B cell (primary cell): Measurements from ENCODE around the gene ZNF574. TPM values are rescaled to one million over a fixed set of nuclear protein-coding genes. Genes with fewer than 3 reads are reported as not detected.

Source experiments
- ATAC-seq: fragments of 200-7000 bp; cut with Tn5 transposase; one replicate; pipeline ENCODE4 v1.10.0; 2021; ENCODE audit warnings: low read depth, mild to moderate bottlenecking, moderate number of reproducible peaks, moderate library complexity
- CTCF ChIA-PET: fragments of 350-600 bp; sonication (Branson Sonifier 250); formaldehyde crosslinking; loops from one replicate; lab custom pipeline; 2021; ENCODE audit warnings: antibody characterized with exemption, inconsistent platforms; lab: Charles Lee
- POLR2A ChIA-PET: fragments of 350-600 bp; sonication (Branson Sonifier 250); formaldehyde crosslinking; loops from one replicate; lab custom pipeline; 2021; ENCODE audit warnings: antibody characterized with exemption; lab: Charles Lee
- DNase-seq: peaks from one replicate; pipeline ENCODE4 v3.0.0; 2013
- H2AFZ ChIP-seq: 2 replicates; pipeline ENCODE4 v1.6.1; 2012; ENCODE audit warnings: mild to moderate bottlenecking, low read depth, low read length; ENCODE audit not compliant: insufficient read depth, poor library complexity, severe bottlenecking
- H3K27ac ChIP-seq, 2 donors: 1 replicate in 1 of 2; 2 replicates in 1 of 2; pipeline ENCODE4 v1.5.1; 2012 to 2013; ENCODE audit warnings: low read length in 2 of 2, mild to moderate bottlenecking in 2 of 2, moderate library complexity in 1 of 2
- H3K27me3 ChIP-seq, 4 experiments: fragments of 200-600 bp in 1 of 4; sonication (generic) in 1 of 4; replicated peaks in 1 of 4; 1 replicate in 2 of 4; 2 replicates in 2 of 4; pipeline versions ENCODE4 v1.6.1 to v1.7.0; 2013 to 2016; ENCODE audit warnings: low read length in 3 of 4, mild to moderate bottlenecking in 2 of 4, mixed read lengths in 1 of 4, moderate library complexity in 1 of 4; ENCODE audit not compliant: insufficient read depth in 4 of 4, control insufficient read depth in 3 of 4; ENCODE audit errors: control extremely low read depth in 1 of 4
- H3K36me3 ChIP-seq, 2 experiments: replicated peaks in 1 of 2; 1 replicate in 1 of 2; 2 replicates in 1 of 2; pipeline versions ENCODE4 v1.6.1 to v1.7.1; 2013; ENCODE audit warnings: low read length in 1 of 2; ENCODE audit not compliant: insufficient read depth in 2 of 2, control insufficient read depth in 1 of 2; ENCODE audit errors: control extremely low read depth in 1 of 2, extremely low read depth in 1 of 2
- H3K4me1 ChIP-seq, 2 donors: fragments of 200-600 bp in 1 of 2; sonication (generic) in 1 of 2; 1 replicate in 1 of 2; 2 replicates in 1 of 2; pipeline versions ENCODE4 v1.5.1 to v1.6.1; 2013 to 2017; ENCODE audit warnings: low read length in 2 of 2; ENCODE audit not compliant: control insufficient read depth in 2 of 2, insufficient read depth in 2 of 2
- H3K4me2 ChIP-seq: replicated peaks from 2 replicates; pipeline ENCODE3; 2012; ENCODE audit warnings: mild to moderate bottlenecking, low read depth, low read length; ENCODE audit not compliant: poor library complexity, severe bottlenecking
- H3K4me3 ChIP-seq, 5 experiments: fragments of 200-600 bp in 1 of 5; sonication (generic) in 1 of 5; 1 replicate in 3 of 5; 2 replicates in 2 of 5; pipeline versions ENCODE4 v1.5.1 to v1.7.0; 2011 to 2016; ENCODE audit warnings: low read length in 4 of 5, mild to moderate bottlenecking in 4 of 5, low read depth in 2 of 5, control low read depth in 1 of 5, moderate library complexity in 1 of 5; ENCODE audit not compliant: insufficient read depth in 1 of 5; ENCODE audit errors: control extremely low read depth in 1 of 5, extremely low read depth in 1 of 5
- H3K79me2 ChIP-seq: fragments of 200-600 bp; sonication (generic); one replicate; pipeline ENCODE4 v1.6.0; 2016; ENCODE audit warnings: low read length; ENCODE audit not compliant: control insufficient read depth, insufficient read depth
- H3K9ac ChIP-seq: fragments of 200-600 bp; sonication (generic); 2 replicates; pipeline ENCODE4 v1.6.1; 2017; ENCODE audit warnings: mild to moderate bottlenecking, low read length, moderate library complexity
- H3K9me3 ChIP-seq, 3 donors: one replicate each; pipeline versions ENCODE4 v1.6.1 to v1.7.1; 2013; ENCODE audit warnings: low read length in 2 of 3; ENCODE audit not compliant: control insufficient read depth in 2 of 3, insufficient read depth in 1 of 3; ENCODE audit errors: control extremely low read depth in 1 of 3
- H4K20me1 ChIP-seq: 2 replicates; pipeline ENCODE4 v1.6.0; 2012; ENCODE audit warnings: mild to moderate bottlenecking, low read length; ENCODE audit not compliant: insufficient read depth, control insufficient read depth, poor library complexity, severe bottlenecking
- H3K27ac Mint-ChIP-seq: one replicate; pipeline ENCODE4 v1.8.0; 2021; ENCODE audit warnings: mixed read lengths
- H3K27me3 Mint-ChIP-seq: one replicate; pipeline ENCODE4 v1.8.0; 2021; ENCODE audit warnings: mixed read lengths
- H3K4me1 Mint-ChIP-seq: one replicate; pipeline ENCODE4 v1.8.0; 2021; ENCODE audit warnings: mixed read lengths
- H3K4me3 Mint-ChIP-seq: one replicate; pipeline ENCODE4 v1.8.0; 2021; ENCODE audit warnings: mixed read lengths
- H3K9me3 Mint-ChIP-seq: one replicate; pipeline ENCODE4 v1.8.0; 2022; ENCODE audit warnings: mixed read lengths; ENCODE audit not compliant: insufficient read depth
- EZH2 ChIP-seq: IDR thresholded peaks from 2 replicates; pipeline ENCODE4 v1.6.1; 2012; ENCODE audit warnings: borderline replicate concordance, low read depth, mild to moderate bottlenecking, moderate library complexity, low read length; ENCODE audit not compliant: insufficient read depth, poor library complexity, severe bottlenecking
- WGBS: methylation state at CpG from one replicate; pipeline ENCODE4 v1.1.5; 2013; ENCODE audit warnings: missing lambda C conversion rate; ENCODE audit not compliant: insufficient coverage; 5-methylcytosine and 5-hydroxymethylcytosine counted together
- intact Hi-C: fragments of 100-400 bp; cut with micrococcal nuclease; formaldehyde crosslinking; loops from one replicate; pipeline ENCODE4 v1.10.0; 2022
- polyA plus RNA-seq: library from polyadenylated mRNA; depleted of rRNA; stranded (reverse); fragments of >200 nt; gene quantifications from 2 replicates; pipeline ENCODE4 v1.2.3, GENCODE V29; 2012
- total RNA-seq, 2 donors: library from RNA; stranded (reverse); fragments of 120-200 nt in 1 of 2; gene quantifications; 1 replicate in 1 of 2; 2 replicates in 1 of 2; pipeline versions ENCODE4 v1.2.3 to v1.2.4, GENCODE V29; 2013 to 2022
- TF ChIP-seq, protein P1 (sequence below): fragments of 200-600 bp; IDR thresholded peaks from one replicate; pipeline ENCODE4 v1.8.0; 2022; ENCODE audit warnings: antibody characterized with exemption, mild to moderate bottlenecking

ZNF574 gene
- total and polyA plus RNA-seq, 2 donors (not counting 1 experiment from before 2014, with no cell fraction given), result 27.4 to 29.1 TPM

DNA sequence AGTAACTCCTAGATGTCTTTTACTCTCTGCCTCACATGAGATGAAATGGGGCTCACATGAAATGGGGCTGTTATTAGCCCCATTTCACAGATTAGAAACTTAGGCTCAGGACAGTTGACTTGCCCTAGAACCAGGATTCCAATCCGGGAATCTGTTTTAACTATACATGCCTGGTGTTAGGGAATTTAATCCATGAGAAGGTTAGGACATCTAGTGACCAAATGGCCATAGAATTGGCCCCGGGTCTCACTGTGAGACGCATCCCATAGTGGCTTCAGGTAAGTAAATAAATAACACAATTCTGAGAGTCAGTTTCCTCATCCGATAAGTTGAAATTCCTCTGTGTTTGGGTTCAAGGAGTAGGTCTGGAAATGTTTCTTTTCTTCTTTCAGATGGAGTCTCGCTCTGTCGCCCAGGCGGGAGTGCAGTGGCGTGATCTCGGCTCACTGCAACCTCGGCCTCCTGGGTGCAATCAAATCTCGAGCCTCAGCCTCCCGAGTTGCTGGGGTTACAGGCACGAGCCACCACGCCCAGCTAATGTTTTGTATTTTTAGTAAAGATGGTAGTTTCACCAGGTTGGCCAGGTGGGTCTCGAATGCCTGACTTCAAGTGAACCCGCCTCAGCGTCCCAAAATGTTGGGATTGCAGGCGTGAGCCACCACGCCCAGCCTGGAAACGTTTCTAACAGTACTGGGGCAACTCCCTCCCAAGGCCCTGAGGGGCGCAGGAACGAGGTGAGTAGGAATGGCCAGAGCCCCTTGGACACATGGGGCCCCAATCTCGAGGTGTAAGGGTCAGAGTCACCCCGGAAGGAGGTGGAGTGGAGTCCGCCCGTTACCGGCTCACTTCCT lies 1.2 kb upstream of the ZNF574 start:
- peak overlapping the region; percentile 56 to 93 (median 86) for H3K4me3 ChIP-seq
- H3K9me3 ChIP-seq, result no peaks in the 10 kb centered on the region
- intact Hi-C loops, result loop anchor here (1.0 to 5.0 kb wide), 4 partner anchors 116 to 323 kb away; partner anchors contain the start of genes ARHGEF1 and RABAC1
- ChIA-PET POLR2A (no interaction called here), CTCF (no interaction called here)
- no peak for TF ChIP-seq EZH2
- TF ChIP-seq, protein P1, sequence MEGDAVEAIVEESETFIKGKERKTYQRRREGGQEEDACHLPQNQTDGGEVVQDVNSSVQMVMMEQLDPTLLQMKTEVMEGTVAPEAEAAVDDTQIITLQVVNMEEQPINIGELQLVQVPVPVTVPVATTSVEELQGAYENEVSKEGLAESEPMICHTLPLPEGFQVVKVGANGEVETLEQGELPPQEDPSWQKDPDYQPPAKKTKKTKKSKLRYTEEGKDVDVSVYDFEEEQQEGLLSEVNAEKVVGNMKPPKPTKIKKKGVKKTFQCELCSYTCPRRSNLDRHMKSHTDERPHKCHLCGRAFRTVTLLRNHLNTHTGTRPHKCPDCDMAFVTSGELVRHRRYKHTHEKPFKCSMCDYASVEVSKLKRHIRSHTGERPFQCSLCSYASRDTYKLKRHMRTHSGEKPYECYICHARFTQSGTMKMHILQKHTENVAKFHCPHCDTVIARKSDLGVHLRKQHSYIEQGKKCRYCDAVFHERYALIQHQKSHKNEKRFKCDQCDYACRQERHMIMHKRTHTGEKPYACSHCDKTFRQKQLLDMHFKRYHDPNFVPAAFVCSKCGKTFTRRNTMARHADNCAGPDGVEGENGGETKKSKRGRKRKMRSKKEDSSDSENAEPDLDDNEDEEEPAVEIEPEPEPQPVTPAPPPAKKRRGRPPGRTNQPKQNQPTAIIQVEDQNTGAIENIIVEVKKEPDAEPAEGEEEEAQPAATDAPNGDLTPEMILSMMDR, result no peak
- peak overlapping the region; percentile 95 for H3K9ac ChIP-seq
- peaks cover 21% of the 10 kb centered on the region for H4K20me1 ChIP-seq
- ATAC-seq (no peak), DNase-seq (no peak)
- H3K4me1 ChIP-seq, result peaks cover 26 to 27% of the 10 kb centered on the region in 2 donors
- Mint-ChIP-seq H3K4me3 (peak overlapping the region; percentile 92), H3K9me3 (no peaks in the 10 kb centered on the region), H3K27ac (peak overlapping the region; percentile 99), H3K4me1 (peaks cover 35% of the 10 kb centered on the region), H3K27me3 (peaks cover 11% of the 10 kb centered on the region)
- H3K4me2 ChIP-seq, result peak overlapping the region; percentile 93
- peaks cover 30% of the 10 kb centered on the region for H3K79me2 ChIP-seq
- H3K36me3 ChIP-seq, result peaks cover 0 to 16% of the 10 kb centered on the region in 2 experiments
- H3K27me3 ChIP-seq, result peaks cover 0 to 8% (median 3%) of the 10 kb centered on the region in 4 experiments
- WGBS, result 68% methylated on average over 24 of the region's 27 CpGs
- H2AFZ ChIP-seq, result peak overlapping the region; percentile 82
- H3K27ac ChIP-seq, result peak overlapping the region; percentile 95 to 99

DNA sequence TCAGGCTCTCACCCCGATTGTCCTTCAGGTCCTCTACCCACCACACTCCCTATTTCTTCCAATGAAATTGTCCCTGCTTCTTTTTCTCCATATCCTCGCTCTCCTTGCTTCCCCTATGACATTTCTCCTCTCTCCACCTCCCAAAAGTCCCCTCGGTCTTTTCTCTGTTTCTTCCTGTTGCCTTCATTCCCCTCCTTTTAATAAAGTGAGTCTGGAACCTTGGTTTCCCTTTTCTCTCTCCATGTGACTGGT lies 676 bp upstream of the ZNF574 start:
- no peak for DNase-seq
- CTCF ChIA-PET, result no interaction called here
- no peak for ATAC-seq

More for the DNA sequence above, 676 bp upstream of the ZNF574 start:
- peaks cover 21 to 23% of the 10 kb centered on the region in 2 donors for H3K4me1 ChIP-seq
- H3K9ac ChIP-seq, result peak overlapping the region; percentile 95
- H3K4me2 ChIP-seq, result peak overlapping the region; percentile 93
- POLR2A ChIA-PET, result no interaction called here
- intact Hi-C loops, result loop anchor here (1.0 to 5.0 kb wide), 4 partner anchors 116 to 322 kb away; partner anchors contain the start of genes ARHGEF1 and RABAC1
- Mint-ChIP-seq H3K4me3 (peak overlapping the region; percentile 92), H3K27ac (peak overlapping the region; percentile 99), H3K4me1 (peaks cover 35% of the 10 kb centered on the region), H3K27me3 (peaks cover 10% of the 10 kb centered on the region), H3K9me3 (no peaks in the 10 kb centered on the region)
- peaks cover 0 to 21% of the 10 kb centered on the region in 2 experiments for H3K36me3 ChIP-seq
- H3K4me3 ChIP-seq, result peak overlapping the region; percentile 56 to 93 (median 86)
- no peak for TF ChIP-seq EZH2
- TF ChIP-seq, protein P1, result no peak
- peaks cover 30% of the 10 kb centered on the region for H3K79me2 ChIP-seq
- H3K9me3 ChIP-seq, result no peaks in the 10 kb centered on the region
- peak overlapping the region; percentile 82 for H2AFZ ChIP-seq
- WGBS, result 19% methylated on average over 3 of the region's 3 CpGs
- H3K27me3 ChIP-seq, result peaks cover 0 to 3% (median 1%) of the 10 kb centered on the region in 4 experiments
- H3K27ac ChIP-seq, result peak overlapping the region; percentile 95 to 99
- H4K20me1 ChIP-seq, result peaks cover 25% of the 10 kb centered on the region
